RWPE1 (cell line): ENCODE results near the gene TGIF2.
A peak's percentile ranks its signal among the peaks of the same experiment; 100 is the strongest.

Experiments used
- CTCF ChIA-PET: fragments of 350-600 bp; sonication (Branson Sonifier 250); formaldehyde crosslinking; extraction: SDS; loops from one replicate; lab custom pipeline; 2021; lab: Yijun Ruan, JAX
- POLR2A ChIA-PET: fragments of 400-600 bp; formaldehyde crosslinking; extraction: SDS; loops from one replicate; lab custom pipeline; 2020; ENCODE audit warnings: antibody characterized with exemption; ENCODE audit not compliant: low non-redundant PET; lab: Yijun Ruan, JAX
- DNase-seq: peaks from one replicate; pipeline ENCODE4 v3.0.0; 2012; ENCODE audit warnings: low spot score
- H3K27ac ChIP-seq: fragments of 450-650 bp; 2 replicates; pipeline ENCODE4 v1.5.1; 2017
- TF ChIP-seq, protein P1 (sequence below): fragments of 450-650 bp; conservative IDR thresholded peaks from 2 replicates; pipeline ENCODE4 v1.5.1; 2017; ENCODE audit warnings: low read depth, mild to moderate bottlenecking

The TGIF2 gene

DNA sequence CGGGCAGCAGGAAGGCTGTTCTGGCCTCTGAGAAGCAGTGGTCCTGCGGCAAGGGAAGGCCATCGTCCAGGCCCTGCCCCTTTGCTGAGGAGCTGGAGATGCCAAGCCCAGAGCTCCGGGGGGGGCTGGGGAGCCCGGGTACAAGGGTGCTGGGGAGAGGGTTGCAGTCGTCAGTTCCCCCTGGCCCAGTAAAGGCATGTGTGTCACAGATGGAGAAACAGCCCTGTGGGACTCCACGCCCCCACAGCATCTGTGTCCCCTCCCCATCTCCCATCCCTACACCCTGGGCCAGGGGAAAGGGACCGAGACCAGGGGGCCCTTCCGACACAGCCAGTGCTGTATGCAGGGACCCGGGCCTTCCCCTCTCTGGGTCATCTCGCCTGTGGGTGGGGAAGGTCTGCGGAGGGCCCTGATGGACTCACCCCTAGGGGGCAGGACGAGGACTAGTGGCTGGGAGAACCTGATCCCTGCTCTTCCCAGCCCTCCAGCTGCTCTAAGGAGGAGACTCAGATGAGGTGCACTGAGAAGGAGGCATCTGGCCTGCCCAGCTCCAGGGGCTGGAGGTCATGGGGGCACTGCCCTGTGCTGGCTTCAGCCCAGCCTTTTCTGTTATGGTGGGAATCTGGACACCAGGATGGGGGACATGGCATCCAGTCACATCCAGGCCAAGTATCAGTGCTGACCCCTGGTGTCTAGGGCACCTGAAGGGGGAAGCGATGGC is 31.5 kb upstream of the TGIF2 start:
- H3K27ac ChIP-seq, result no peak overlapping the region
- DNase-seq, result no peak
- POLR2A ChIA-PET, result interaction anchor here (0.7 kb wide), 1 partner anchor 553 kb away, joined by 4 read pairs; no protein-coding TSS in a partner anchor
- TF ChIP-seq, protein P1, sequence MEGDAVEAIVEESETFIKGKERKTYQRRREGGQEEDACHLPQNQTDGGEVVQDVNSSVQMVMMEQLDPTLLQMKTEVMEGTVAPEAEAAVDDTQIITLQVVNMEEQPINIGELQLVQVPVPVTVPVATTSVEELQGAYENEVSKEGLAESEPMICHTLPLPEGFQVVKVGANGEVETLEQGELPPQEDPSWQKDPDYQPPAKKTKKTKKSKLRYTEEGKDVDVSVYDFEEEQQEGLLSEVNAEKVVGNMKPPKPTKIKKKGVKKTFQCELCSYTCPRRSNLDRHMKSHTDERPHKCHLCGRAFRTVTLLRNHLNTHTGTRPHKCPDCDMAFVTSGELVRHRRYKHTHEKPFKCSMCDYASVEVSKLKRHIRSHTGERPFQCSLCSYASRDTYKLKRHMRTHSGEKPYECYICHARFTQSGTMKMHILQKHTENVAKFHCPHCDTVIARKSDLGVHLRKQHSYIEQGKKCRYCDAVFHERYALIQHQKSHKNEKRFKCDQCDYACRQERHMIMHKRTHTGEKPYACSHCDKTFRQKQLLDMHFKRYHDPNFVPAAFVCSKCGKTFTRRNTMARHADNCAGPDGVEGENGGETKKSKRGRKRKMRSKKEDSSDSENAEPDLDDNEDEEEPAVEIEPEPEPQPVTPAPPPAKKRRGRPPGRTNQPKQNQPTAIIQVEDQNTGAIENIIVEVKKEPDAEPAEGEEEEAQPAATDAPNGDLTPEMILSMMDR, result no peak; the same call in 1 of the 2 replicates
- CTCF ChIA-PET, result interaction anchor here (0.5 to 1.4 kb wide), 6 partner anchors 9 to 63 kb away, joined by 3 to 5 read pairs (median 3); no protein-coding TSS in a partner anchor

DNA sequence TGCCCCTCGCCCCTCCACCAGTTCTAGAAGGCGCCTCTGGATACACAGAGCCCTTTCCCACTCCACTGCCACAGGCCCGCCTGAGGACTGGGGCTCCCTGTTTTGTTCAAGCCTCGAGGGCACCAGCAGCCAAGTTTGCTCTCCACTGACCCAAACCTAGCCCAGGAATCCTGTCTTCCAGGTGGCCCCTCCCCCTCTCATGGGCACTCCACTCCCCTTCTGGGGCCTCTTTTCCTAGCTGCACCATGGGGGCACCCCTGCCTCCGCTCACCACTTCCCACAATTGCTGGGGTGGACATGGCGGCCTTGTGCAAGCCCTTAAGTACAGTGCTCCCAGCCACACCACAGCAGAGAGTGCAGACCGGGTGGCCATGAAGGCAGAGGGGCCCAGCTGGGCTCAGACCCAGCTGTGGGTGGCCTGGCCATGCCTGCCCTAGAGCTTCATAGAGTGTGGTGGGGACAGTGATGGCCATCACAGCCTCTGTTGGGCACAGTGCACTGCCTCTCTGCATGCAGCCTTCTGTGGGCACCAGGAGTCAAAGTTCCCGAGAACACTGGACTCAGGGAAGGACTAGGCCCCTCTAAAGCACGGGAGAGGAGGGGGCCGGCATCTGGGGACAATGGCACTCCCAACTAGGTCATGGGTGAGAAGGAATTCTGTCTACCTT is 30.7 kb upstream of the TGIF2 start:
- POLR2A ChIA-PET, result no interaction called here
- CTCF ChIA-PET, result interaction anchor here (0.5 to 1.4 kb wide), 5 partner anchors 8 to 655 kb away, joined by 3 to 5 read pairs (median 3); no protein-coding TSS in a partner anchor
- no peak for DNase-seq
- no peak overlapping the region for H3K27ac ChIP-seq
- TF ChIP-seq, protein P1, result no peak

DNA sequence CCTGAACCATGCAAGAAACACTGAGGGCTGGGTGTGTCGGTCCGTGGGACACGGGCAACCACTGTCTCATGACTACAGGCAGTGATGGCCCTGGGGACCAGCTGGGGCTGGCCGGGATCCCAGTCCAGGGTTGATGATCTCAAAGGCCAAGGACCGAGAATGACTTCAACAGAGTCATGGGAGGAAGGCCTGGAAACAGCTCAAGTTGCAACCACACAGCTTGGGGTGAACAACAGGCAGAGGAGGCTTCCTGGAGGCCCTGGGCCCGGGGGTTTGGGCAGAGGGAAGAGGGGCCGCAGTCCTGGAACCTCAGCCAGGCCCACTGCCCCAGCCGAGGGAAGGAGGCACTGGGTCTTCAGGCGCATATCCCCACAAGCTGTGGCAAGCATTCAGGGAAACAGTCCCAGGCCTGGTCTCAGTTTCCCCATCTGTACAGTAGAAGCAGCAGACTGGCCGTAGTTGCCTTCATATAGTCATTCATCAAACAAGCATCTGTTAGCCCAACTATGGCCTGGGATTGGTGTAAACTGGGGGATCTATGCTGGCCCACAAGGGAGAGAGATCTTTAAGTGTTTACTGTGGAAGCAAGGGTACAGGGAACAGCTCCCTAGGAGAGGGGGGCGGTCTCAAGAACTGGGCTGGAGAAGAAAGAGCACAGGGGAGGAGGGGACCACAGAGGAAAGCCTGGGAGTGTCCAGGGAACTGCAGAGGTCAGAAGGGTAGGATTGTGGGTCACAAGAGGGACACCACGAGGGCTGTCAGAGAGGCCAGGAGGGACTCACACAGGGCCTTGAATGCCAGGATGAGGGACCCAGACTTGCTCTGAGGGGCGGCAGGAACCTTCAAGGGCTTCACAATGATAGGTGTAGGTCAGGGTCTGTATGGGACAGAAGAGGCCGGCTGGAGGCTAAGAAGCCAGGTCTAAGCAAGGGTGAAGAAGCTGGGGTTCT is 29.9 kb upstream of the TGIF2 start:
- ChIA-PET POLR2A (no interaction called here), CTCF (interaction anchor here (0.5 to 1.6 kb wide), 2 partner anchors 51 to 656 kb away, joined by 4 to 6 read pairs; no protein-coding TSS in a partner anchor)
- no peak for DNase-seq
- H3K27ac ChIP-seq, result peak overlapping the region; percentile 58
- TF ChIP-seq, protein P1, result no peak

DNA sequence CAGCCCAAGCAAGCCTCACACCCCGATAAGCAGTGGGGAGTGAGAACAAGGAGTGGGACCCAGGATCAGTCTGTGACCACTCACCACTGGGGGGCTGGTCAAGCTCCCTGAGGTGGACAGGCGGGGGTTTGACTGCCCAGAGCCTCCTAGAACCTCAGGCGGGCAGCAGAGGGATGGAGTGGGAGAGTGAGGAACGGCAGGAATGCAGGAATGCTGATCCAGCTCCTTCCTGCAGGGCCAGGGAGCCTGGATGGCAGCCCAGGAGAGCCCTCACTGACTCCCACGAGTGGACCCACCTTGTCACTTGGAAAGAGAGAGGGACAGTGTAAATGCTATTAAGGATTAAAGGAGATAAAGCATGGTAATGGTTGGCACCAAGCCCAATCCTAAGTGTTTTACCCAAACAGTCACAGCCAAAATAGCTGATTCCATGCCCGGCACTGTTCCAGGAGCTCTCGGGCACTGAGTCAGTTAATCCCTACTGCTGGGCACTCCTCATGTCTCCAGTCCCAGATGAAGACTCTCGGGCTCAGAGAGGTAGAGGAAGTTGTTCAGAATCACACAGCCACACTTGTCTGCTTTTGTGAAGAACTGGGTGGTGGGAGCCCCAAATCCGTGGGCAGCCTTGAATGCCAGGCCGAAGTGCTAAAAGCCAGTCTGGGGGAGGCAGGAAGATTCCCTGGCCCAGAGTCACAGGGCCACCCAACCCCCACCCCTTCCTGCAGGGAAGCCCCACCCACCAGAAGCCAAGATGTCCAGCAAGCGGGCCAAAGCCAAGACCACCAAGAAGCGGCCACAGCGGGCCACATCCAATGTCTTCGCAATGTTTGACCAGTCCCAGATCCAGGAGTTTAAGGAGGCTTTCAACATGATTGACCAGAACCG is 29.0 kb upstream of the TGIF2 start:
- TF ChIP-seq, protein P1, result no peak
- CTCF ChIA-PET, result interaction anchor here (1.6 kb wide), 1 partner anchor 52 kb away, joined by 6 read pairs; no protein-coding TSS in a partner anchor
- POLR2A ChIA-PET, result no interaction called here
- peak; percentile 71 for DNase-seq
- H3K27ac ChIP-seq, result peak overlapping the region; percentile 58

DNA sequence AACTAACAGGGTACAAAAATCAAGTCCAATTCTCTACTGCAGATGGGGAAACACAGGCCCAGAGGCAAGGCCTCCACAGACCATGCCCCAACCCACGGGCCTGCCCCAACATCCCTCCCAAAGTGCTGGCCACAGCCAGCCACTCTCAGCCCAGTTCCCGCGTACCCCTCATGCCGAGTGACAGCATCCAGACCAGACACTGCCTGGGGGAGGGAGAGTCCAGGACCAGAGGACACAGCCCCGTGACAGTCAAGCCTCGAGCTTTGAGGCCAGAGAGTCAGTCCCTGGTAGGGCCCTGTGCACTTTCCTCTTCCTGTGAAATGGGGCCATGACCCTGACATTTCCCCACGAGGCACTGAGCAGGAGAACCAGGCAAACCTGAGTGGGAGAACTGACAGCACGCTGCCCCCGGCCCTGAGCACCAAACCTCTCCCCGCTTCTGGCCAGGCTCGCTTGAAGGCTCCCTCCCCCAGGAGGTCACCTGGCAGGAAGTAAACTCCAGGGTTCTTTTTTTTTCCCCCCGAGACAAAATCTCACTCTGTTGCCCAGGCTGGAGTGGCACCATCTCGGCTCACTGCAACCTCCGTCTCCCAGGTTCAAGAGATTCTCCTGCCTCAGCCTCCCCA is 27.2 kb upstream of the TGIF2 start:
- H3K27ac ChIP-seq, result peak overlapping the region; percentile 28
- ChIA-PET CTCF (interaction anchor here (1.0 kb wide), 1 partner anchor 344 kb away, joined by 4 read pairs; no protein-coding TSS in a partner anchor), POLR2A (no interaction called here)
- no peak for DNase-seq
- TF ChIP-seq, protein P1, result no peak
